ENCODE measurements around the gene DST.

Gene DST

DNA sequence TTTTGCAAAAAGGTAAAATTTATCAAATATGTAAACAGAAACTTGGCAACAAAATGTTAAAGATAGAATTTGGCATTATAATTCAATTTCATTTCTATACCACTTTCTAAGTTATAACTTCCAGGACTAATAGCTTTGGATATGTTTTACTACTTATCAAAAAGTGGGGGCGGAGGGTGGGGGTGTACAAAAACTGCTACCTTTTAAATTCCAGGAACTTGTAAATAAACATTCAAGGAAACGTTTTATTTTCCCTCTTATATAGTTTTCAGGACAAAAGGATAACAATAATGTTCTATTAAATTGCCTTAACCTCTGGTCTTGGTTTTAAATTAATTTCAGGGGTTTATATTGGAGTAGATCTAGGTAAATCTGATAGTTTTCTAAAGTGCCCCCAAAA, 103.8 kb downstream of the DST start:
- H3K27me3 ChIP-seq (ENCODE audit: insufficient read depth, poor library complexity, severe bottlenecking): no peaks in the 10 kb centered on the region
- TF ChIP-seq SPI1 (IDR thresholded peaks at IDR 0.05; ENCODE audit: borderline replicate concordance, low read depth): no peak
- TF ChIP-seq GABPA (IDR thresholded peaks at IDR 0.05; ENCODE audit: low read depth): no peak
- TF ChIP-seq REST (IDR thresholded peaks at IDR 0.05; ENCODE audit: insufficient replicate concordance, low read depth): no peak
- no peak for TF ChIP-seq POLR2AphosphoS5 (IDR thresholded peaks at IDR 0.05; ENCODE audit: low read depth)
- no peak for TF ChIP-seq CTCF (IDR thresholded peaks at IDR 0.05; ENCODE audit: insufficient read depth, low read length)
- no peak overlapping the region for H3K4me3 ChIP-seq (replicated peaks; ENCODE audit: insufficient read depth, low read length)
- H3K27ac ChIP-seq (replicated peaks): no peak overlapping the region
- DNase-seq (ENCODE audit: low read depth in 1 of 2, low spot score in 1 of 2): no peak

- DNase-seq (ENCODE audit: low read depth in 1 of 2, low spot score in 1 of 2): no peak
- no peak for TF ChIP-seq CTCF (IDR thresholded peaks at IDR 0.05; ENCODE audit: insufficient read depth, low read length)
- no peak for TF ChIP-seq SPI1 (IDR thresholded peaks at IDR 0.05; ENCODE audit: borderline replicate concordance, low read depth)
- TF ChIP-seq POLR2AphosphoS5 (IDR thresholded peaks at IDR 0.05; ENCODE audit: low read depth): no peak
- no peak for TF ChIP-seq GABPA (IDR thresholded peaks at IDR 0.05; ENCODE audit: low read depth)
- TF ChIP-seq REST (IDR thresholded peaks at IDR 0.05; ENCODE audit: insufficient replicate concordance, low read depth): no peak
- H3K27ac ChIP-seq (replicated peaks): no peak overlapping the region
- H3K27me3 ChIP-seq (ENCODE audit: insufficient read depth, poor library complexity, severe bottlenecking): no peaks in the 10 kb centered on the region
- no peak overlapping the region for H3K4me3 ChIP-seq (replicated peaks; ENCODE audit: insufficient read depth, low read length)
Observed at GRCh38 chr6:56537223-56537770, 105.4 kb downstream of the DST start.

DNA sequence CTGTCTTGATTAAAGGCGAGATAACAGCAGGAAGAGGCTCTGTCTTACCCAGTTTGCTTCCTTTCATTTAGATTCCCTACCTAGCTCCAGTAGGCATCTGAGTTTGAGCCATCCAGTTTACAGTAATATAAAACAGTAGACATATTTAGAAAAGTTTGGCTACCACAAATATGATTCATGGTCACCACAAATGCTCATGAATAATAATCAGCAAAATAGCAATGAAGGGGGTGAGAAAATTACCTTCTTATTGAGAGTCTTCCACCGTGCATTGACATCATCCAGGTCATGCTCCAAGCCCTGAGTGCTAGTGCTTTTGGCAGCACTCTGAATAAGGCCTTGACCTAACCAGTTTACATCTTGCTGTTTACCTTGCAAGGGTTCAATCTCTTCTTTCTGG, 106.2 kb downstream of the DST start:
- TF ChIP-seq REST (IDR thresholded peaks at IDR 0.05; ENCODE audit: insufficient replicate concordance, low read depth) (no peak), SPI1 (IDR thresholded peaks at IDR 0.05; ENCODE audit: borderline replicate concordance, low read depth) (no peak), GABPA (IDR thresholded peaks at IDR 0.05; ENCODE audit: low read depth) (no peak), CTCF (IDR thresholded peaks at IDR 0.05; ENCODE audit: insufficient read depth, low read length) (no peak), POLR2AphosphoS5 (IDR thresholded peaks at IDR 0.05; ENCODE audit: low read depth) (no peak)
- H3K4me3 ChIP-seq (replicated peaks; ENCODE audit: insufficient read depth, low read length): no peak overlapping the region
- DNase-seq (ENCODE audit: low read depth in 1 of 2, low spot score in 1 of 2): no peak

More for the DNA sequence above, 106.2 kb downstream of the DST start:
- H3K27me3 ChIP-seq (ENCODE audit: insufficient read depth, poor library complexity, severe bottlenecking): no peaks in the 10 kb centered on the region
- no peak overlapping the region for H3K27ac ChIP-seq (replicated peaks)
